ENCODE data around the gene THSD7B.
"Not testable (repeated sequence)": the region's sequence is repeated elsewhere in the genome, so short reads cannot be mapped to it uniquely, and the experiment has no call there.

THSD7B gene

GRCh38 chr2:136935119-136935518, 169.8 kb downstream of the THSD7B start:
- DNase-seq: no peak

DNA sequence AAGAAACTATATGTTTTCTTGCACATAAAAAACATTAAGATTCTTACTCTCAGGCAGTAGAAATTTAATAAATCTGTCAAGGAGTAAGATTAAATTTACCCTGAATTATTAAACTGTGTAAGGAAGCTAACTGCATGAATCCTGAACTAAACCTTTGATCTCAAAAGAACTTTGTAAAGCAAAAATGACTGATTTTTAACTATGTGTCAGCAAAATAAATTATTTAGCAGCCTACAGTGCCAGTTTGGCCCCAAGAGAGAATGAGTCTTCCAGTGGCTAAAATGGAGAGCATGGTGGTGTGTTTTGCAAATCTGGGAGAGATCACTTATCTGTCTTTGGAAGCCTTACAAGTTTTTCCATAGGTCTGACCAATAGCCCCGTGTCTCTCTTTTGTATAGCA, 190.7 kb downstream of the THSD7B start:
- no peak for DNase-seq

- DNase-seq: no peak
Observed at GRCh38 chr2:136957044-136957443, 191.7 kb downstream of the THSD7B start.

GRCh38 chr2:136962105-136962725, 196.9 kb downstream of the THSD7B start:
- no peak for DNase-seq

DNA sequence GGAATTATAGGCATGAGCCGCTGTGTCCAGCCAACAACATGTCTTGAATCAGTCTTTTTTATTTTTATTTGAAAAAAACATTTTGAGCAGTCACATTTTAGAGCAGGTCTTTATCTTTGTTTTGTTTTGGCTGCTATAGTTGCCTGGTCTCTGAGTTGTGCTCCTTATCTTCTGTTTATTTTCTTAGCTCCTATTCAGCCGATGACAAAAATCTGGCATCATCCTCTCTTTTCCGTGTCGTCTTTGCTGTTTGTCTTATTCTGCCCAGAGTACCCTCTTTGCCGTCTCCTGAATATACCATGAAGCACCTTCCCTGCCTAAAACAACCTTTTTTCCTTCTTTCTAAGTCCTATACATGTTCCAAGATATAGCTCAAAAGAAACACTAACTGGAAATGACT, 201.1 kb downstream of the THSD7B start:
- DNase-seq: no peak

DNA sequence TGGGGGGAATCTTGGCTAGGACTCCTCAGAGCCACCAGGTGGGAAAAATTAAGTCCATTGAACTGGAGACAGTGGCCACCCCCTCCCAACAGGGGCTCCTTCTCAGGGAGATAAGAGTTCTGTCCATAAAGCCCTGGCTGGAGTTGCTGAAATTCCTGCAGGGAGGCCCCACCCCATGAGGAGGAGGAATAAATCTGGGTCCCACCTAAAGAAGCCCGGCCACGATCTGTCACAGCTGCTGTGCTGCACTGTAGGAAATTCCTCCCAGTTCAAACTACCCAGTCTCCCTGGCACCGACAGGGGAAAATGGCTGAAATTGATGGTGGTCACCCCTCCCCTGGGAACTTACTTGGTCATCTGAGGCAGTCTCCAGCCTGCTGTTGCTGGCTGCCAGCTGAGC, 215.0 kb downstream of the THSD7B start:
- DNase-seq: no peak

DNA sequence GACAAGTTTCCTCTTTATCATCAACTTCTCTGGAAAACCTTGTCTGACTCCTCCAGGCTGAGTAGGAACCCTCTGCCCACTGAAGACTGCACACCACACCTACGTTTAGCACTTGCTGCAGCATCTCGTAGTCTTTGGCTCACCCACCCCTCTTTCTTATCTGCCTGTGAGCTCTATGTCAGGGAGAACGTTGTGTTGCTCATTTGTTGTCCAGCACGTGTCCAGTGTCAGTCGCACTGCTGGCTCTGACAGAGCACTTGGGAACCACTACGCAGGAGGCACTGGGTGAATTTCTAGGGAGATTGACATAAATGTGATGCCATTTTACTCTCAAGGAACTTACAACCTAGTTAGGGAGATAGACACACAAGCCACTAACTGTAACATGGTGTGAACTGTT, 216.3 kb downstream of the THSD7B start:
- not testable (repeated sequence) for DNase-seq

DNA sequence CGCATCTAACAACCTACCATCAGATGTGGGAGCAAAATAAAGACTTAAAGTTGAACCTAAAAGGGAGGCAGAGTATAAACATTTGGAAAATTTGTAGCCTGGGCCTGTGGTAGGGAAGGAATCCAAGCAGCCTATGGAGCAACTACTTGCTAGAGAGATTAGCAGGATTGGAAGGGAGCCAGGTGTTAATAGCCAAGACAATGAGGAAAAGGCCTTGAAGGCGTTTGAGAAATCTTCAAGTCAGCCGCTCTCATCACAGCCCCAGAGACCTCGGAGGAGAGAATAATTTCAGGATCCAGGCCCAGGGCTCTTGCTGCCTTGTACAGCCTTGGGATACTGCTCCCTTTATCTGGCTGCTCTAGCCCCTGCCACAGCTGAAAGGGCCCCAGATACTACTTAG, 219.7 kb downstream of the THSD7B start:
- no peak for DNase-seq

DNA sequence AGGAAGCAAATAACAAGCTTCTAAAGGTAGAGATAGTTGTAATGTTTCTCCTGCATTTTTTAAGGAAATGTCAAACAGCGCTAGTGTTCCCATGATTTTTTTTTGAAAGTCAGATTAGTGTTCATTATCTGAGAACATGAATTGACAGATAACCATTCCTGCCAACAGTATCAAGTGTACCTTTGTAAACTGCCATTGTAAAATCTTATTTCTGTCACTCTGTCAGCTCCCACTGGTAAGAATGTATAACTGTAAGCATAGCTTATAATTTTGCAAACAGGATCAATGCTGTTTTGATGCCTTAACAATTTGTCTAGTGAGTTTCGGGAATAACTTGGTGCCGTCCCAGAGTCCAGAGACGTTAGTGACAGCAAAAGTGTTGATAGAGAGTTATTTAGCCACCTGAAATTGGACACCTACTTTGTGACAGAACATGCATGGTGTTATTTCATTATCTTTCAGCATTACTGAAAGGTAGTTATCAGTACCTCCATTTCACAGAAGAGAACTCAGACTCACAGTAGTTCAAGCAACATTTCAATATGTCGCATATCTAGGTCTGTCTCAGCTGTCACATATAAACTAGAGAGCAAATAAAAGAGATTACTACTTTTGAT, 221.4 kb downstream of the THSD7B start:
- DNase-seq: no peak

DNA sequence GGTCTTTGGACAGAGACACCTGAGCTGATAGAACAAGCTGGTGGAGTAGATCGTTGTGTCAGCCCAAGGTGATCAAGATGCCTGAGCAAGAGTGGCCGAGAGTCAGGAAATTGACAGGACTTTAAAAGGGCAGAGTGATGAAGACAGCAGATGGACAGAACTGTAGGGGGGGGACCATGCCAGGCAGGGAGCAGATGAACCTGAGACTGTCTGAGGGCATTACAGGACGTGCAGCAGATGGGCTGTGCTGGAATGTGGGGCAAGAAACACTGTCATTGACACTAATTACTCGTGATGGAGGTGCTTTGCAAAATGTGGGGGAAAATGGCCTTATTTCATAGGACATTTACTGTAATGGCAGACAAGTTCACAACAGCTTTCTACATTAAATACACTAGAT, 225.0 kb downstream of the THSD7B start:
- DNase-seq: no peak

- no peak for DNase-seq
Observed at GRCh38 chr2:136994793-136995192, 229.4 kb downstream of the THSD7B start.

- no peak for DNase-seq
Observed at GRCh38 chr2:136997557-136997956, 232.2 kb downstream of the THSD7B start.

DNA sequence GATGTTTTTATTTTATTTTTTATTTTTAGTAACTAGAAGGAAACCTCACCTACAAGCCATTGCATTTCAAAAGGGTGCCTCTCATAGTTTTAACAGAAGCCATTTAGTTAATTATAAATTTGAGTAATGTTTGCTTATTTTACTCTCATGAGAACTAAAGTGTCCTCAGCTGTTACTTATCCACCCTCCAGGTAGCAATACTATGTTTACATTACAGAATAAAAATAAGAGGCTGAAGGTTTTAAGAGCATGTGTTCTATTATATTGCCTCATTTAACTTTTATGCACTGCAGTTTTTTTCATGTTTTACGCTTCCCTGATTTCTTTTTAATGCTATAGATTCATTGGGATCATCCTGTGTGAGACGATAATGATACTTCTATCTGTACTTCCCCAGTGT, 235.5 kb downstream of the THSD7B start:
- no peak for DNase-seq

DNA sequence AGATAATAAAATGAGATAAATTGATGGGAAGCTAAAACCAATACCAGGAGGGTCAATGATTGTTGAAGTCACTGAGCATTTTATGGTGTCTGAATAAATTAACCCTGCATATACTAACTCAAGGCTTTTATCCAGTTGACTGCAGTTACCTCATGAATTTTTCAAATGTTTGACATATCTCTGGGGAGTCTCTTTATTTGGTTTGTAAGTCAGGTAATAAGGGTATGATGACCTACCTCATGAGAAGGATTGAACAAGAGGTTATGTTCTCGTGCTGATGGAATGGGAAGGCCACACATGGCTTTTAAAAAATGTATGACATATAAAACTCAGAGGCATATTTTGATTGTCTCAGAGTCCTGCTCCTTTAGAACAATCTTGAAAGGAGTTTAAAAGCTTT, 237.6 kb downstream of the THSD7B start:
- DNase-seq: no peak

DNA sequence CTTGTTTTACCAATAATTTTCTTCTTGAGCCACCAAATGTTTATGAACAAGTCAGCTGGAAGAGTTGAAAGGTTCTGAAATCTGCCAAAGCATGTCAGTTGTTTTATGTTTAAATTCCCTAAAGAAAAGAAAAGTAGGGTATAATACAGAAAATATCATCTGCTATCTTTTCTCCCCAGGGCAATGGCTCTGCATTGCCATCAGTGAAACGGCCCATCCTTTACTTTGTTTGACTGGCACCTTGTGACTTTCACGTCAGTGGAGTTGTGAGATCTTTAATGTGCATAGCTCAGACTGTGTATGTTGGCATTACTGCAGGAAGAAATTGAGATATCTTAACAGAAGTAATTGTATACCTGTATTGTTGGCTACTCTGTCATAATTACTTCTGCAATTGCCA, 239.9 kb downstream of the THSD7B start:
- DNase-seq: no peak

- no peak for DNase-seq
Observed at GRCh38 chr2:137007938-137008337, 242.6 kb downstream of the THSD7B start.

DNA sequence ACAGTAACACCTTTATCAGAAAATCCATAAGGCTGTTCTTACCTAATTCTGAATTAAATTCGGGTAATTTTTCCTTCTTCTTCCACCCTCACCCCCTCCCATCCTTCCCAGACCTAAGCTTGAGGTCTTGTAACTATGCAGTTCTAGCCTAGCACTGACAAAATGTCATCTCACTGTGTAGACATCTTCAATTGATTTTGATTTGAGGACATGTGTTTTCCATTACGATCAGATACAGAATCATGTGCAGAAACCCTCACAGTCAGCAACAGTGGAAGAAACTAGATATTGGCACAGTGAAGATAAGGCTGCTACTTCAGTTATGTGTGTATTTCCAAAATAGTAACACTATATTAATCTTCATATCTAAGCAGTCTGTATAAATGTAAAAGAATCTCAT, 244.6 kb downstream of the THSD7B start:
- DNase-seq: no peak

GRCh38 chr2:137020452-137021196, 255.3 kb downstream of the THSD7B start:
- no peak for DNase-seq

GRCh38 chr2:137021763-137022162, 256.4 kb downstream of the THSD7B start:
- DNase-seq: no peak

GRCh38 chr2:137023205-137023604, 257.9 kb downstream of the THSD7B start:
- DNase-seq: no peak

GRCh38 chr2:137031731-137032130, 266.4 kb downstream of the THSD7B start:
- no peak for DNase-seq

GRCh38 chr2:137036619-137037018, 271.3 kb downstream of the THSD7B start:
- DNase-seq: no peak

DNA sequence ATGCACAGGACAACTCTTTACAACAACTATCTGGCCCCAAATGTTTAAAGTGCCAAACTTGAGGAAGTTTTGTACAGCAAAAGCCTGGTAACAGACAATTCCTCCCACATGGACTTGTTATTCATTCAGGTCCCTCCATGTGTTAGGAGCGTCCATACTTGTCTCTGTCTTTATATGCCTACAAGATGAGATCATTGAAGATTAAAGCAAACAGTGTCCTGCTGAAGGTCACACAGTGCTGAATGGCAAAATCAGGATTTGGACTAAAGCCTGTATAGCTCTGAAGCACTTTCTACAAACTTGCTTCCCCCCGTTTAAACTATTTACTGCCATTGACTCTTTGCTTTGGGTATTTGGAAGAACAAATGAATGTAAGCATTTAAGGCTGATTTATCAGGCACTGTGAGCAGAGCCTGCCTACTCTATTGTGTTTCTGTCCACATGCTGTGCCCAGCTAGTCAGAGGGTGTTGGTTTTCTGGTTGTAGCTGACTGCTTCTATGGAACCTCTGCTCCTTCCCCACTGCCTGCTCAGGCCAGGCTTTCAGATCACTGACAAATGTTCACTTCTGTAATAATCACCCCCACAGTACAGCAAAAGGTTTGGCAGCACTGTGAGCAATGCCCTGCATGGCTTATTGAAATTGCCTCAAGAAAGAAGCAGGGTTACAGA, 274.3 kb downstream of the THSD7B start:
- no peak for DNase-seq

GRCh38 chr2:137047369-137047768, 282.0 kb downstream of the THSD7B start:
- DNase-seq: no peak

All from amniotic stem cell (primary cell).